ENCODE measurements around the gene UBE2G2. TPM values are rescaled to one million over a fixed set of nuclear protein-coding genes. Genes with fewer than 3 reads are reported as not detected.

Gene UBE2G2
- total RNA-seq, 4 donors from 2014 or later = 38.4 to 75.1 (median 67.4) TPM

- no peak for DNase-seq
- Histone ChIP-seq H3K9me3 (no peaks in the 10 kb centered on the region), H3K27me3 (no peaks in the 10 kb centered on the region), H3K4me1 (no peaks in the 10 kb centered on the region), H3K27ac (no peak overlapping the region), H3K36me3 (no peaks in the 10 kb centered on the region), H3K4me3 (no peak overlapping the region)
- intact Hi-C loops (cut with DNase I; ENCODE audit: low total_unique reads) = no loop called here
- TF ChIP-seq POLR2A (IDR thresholded peaks at IDR 0.05) (no peak), CTCF (IDR thresholded peaks at IDR 0.05) (no peak)
These were observed 29.7 kb upstream of the UBE2G2 start for GRCh38 chr21:44831227-44831860.

- no peak overlapping the region for H3K27ac ChIP-seq
- H3K36me3 ChIP-seq = no peaks in the 10 kb centered on the region
- DNase-seq = no peak
- no peak overlapping the region for H3K4me3 ChIP-seq
- no peaks in the 10 kb centered on the region for H3K27me3 ChIP-seq
- H3K9me3 ChIP-seq = no peaks in the 10 kb centered on the region
- TF ChIP-seq POLR2A (IDR thresholded peaks at IDR 0.05) (no peak), CTCF (IDR thresholded peaks at IDR 0.05) (no peak)
- H3K4me1 ChIP-seq = no peaks in the 10 kb centered on the region
- intact Hi-C loops (cut with DNase I; ENCODE audit: low total_unique reads) = no loop called here
These were observed 28.0 kb upstream of the UBE2G2 start for GRCh38 chr21:44829507-44830092.

- Histone ChIP-seq H3K36me3 (no peaks in the 10 kb centered on the region), H3K9me3 (no peaks in the 10 kb centered on the region), H3K4me3 (no peak overlapping the region), H3K27ac (no peak overlapping the region), H3K4me1 (no peaks in the 10 kb centered on the region), H3K27me3 (no peaks in the 10 kb centered on the region)
- no peak for TF ChIP-seq POLR2A (IDR thresholded peaks at IDR 0.05)
- no peak for TF ChIP-seq CTCF (IDR thresholded peaks at IDR 0.05)
- intact Hi-C loops (cut with DNase I; ENCODE audit: low total_unique reads) = no loop called here
- DNase-seq = no peak
These were observed 26.9 kb upstream of the UBE2G2 start for GRCh38 chr21:44828362-44829056.

GRCh38 chr21:44823179-44823660 lies 21.6 kb upstream of the UBE2G2 start:
- Histone ChIP-seq H3K4me1 (peaks cover 0 to 5% of the 10 kb centered on the region in 2 donors), H3K9me3 (peaks cover 0 to 8% of the 10 kb centered on the region in 2 donors), H3K36me3 (no peaks in the 10 kb centered on the region), H3K27me3 (no peaks in the 10 kb centered on the region), H3K27ac (no peak overlapping the region), H3K4me3 (no peak overlapping the region)
- intact Hi-C loops (cut with DNase I; ENCODE audit: low total_unique reads) = no loop called here
- TF ChIP-seq CTCF (IDR thresholded peaks at IDR 0.05) (no peak), POLR2A (IDR thresholded peaks at IDR 0.05) (no peak)
- no peak for DNase-seq
